H1 (cell line): Measurements from ENCODE around the gene BCL2L11. TPM values are rescaled to one million over a fixed set of nuclear protein-coding genes. Genes with fewer than 3 reads are reported as not detected.

Source experiments
- JUND ChIP-seq: IDR thresholded peaks from 2 replicates; pipeline ENCODE4 v1.6.1; 2011; ENCODE audit warnings: mild to moderate bottlenecking, improper control_type of control experiment, low read length
- SP4 ChIP-seq: IDR thresholded peaks from 2 replicates; pipeline ENCODE4 v1.6.1; 2012; ENCODE audit warnings: low read length, inconsistent platforms
- SUZ12 ChIP-seq: fragments of 200-600 bp; sonication (generic); IDR thresholded peaks from 2 replicates; pipeline ENCODE4 v1.6.1; 2012; ENCODE audit warnings: mild to moderate bottlenecking, inconsistent platforms, low read length, moderate library complexity, mixed read lengths
- polyA plus RNA-seq, 7 experiments: library from polyadenylated mRNA; depleted of rRNA in 3 of 7; stranded (reverse) in 5 of 7; unstranded in 2 of 7; fragments of >200 nt in 5 of 7; fragments of 200-250 nt in 2 of 7; gene quantifications; 1 replicate in 5 of 7; 2 replicates in 1 of 7; 4 replicates in 1 of 7; pipeline versions ENCODE4 v1.2.1 to v1.2.3, GENCODE V29; 2011 to 2013; ENCODE audit warnings: missing spikeins in 2 of 7, mixed read lengths in 2 of 7
- total RNA-seq: library from RNA; stranded (reverse); fragmentation: NEBNext Ultra II Directional; extraction: Animal tissue kit (Norgen Biotek cat#: 25700); gene quantifications from 2 replicates; pipeline ENCODE4 v1.2.1, GENCODE V29; 2021

BCL2L11 gene
- total and polyA plus RNA-seq, 2 of the 8 experiments (the other 6 are each of a cell fraction or from before 2014, with no cell fraction given) = 7.5 to 22.9 TPM

- TF ChIP-seq JUND = no peak
- TF ChIP-seq SP4 = no peak
- TF ChIP-seq SUZ12 = no peak
Measured at GRCh38 chr2:111162718-111163331, 42.1 kb downstream of the BCL2L11 start (continued).
